AG08396 (cell line): ENCODE measurements around the gene ZNF711.
"Not testable (repeated sequence)": the region's sequence is repeated elsewhere in the genome, so short reads cannot be mapped to it uniquely, and the experiment has no call there.

Source experiments
- DNase-seq: peaks from one replicate; pipeline ENCODE4 v3.0.0; 2012; ENCODE audit warnings: low spot score, mixed read lengths

The ZNF711 gene

DNA sequence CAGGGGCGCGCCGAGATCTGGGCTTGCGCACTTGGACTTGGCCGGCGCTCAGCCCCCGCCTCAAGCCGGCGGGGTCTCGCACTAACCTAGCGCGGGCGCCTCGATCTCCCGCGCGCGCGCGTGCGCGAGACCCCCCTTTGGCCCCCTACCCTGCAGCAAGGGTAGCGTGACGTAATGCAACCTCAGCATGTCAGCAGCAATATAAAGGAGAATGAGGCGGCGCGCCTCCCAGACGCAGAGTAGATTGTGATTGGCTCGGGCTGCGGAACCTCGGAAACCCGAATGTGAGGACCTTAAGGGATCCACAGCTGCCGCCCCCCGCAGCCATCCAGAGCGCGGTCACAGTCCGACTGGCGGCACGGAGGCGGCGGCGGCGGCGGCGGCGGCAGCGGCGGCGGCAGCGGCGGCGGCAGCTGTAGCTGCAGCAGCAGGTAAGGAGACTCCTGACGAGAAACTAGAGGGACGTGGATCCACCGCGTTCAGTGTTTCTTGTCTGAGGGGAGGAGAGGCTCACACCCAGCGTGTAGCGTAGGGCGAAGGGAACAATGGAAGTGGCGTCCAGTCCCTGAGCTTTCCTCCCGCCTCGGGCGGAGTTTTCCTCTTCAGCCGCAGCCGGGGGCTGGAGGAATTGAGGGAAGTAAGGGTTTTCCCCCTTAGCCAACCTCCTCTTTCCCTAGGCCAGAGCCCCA is at the start of gene ZNF711, which contains the start of gene SATL1:
Gene ZNF711, plus strand, starts transcription at position 231 of the 689 bp plus-strand sequence. CDS start 3,582 bp downstream, outside the sequence.
Gene SATL1, minus strand, starts transcription at position 19 of the 689 bp plus-strand sequence. CDS start 134,811 bp downstream, outside the sequence.
- DNase-seq: peak; percentile 28

DNA sequence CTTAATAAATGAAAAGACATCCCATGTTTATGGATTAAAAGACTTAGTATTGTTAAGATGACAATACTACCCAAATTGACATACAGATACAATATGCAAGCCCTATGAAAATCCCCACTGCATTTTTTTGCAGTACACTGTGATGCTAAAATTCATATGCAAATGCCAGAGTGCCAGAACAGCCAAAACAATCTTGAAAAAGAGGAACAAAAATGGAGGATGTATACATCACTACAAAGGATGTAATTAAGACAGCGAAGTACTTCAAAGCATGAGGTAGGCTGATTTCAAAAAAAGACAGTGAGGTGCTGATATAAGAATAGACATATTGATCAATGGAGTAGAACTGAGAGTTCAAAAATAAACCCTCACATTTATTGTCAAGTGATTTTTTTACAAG is 47.5 kb upstream of the ZNF711 start:
- DNase-seq: no peak

DNA sequence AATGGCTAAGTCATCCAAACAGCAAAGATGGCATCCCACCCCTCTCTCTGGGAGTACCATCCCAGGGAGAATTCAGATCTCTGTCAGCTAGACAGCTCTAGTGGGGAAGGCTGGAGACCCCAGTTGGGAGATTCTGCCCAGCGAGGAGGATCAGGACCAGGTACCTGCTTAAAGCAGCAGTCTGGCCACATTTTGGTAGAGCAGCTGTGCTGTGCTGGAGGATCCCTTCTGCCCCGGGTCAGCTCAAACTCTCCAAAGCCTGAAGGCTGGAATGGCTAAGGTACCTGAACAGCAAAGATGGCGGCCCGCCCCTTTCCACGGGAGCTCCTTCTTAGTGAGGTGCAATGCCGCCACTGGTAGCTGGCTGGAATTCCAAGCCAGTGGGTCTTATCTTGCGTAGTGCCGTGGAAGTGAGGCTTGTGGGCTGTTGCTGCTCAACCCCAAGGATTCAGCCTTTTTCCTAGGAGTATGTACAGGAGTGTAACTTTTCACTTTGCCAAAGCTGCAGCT is 40.3 kb upstream of the ZNF711 start:
- DNase-seq: no peak

DNA sequence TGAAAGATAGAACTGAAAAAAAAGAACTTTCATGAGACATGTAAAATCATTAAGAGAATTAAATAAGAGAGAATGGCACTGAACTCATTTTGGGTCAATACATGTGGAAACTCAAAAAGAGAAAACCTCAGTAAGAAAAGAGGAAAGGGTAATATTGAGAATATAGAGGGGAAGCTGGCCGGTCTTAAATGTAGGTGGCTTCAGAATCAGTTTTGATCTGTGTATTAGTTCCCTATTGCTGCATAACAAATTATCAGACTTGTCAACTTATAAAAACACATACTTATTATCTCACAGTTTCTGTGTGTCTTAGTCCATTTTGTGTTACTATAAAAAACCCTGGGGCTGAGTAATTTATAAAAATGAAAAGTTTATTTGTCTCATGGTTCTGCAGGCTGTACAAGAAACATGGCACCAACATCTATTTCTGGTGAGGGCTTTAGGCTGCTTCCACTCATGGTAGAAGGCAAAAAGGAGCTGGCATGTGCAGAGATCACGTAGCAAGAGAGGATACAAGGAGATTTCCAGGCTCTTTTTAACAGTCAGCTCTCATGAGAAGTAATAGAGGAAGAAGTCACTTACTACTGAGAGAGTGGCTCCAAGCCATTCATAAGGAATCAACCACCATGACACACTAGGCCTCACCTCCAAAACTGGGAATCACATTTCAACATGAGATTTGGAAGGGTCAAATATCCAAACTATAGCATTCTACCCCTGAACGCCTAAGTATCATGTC is 29.8 kb upstream of the ZNF711 start:
- no peak for DNase-seq

DNA sequence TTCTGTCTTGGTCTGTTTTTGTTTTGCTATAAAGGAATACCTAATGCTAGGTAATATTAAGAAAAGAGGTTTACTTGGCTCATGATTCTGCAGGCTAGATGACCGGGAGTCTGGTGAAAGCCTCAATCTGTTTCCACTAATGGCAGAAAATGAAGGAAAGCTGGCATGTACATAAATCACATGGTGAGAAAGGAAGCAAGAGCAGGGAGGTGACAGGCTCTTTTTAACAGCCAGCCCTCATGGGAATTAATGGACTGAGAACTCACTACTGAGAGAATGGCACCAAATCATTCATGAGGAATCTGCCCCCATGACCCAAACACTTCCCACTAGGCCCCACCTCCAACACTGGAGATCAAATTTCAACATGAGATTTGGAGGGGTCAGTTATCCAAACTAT is 27.8 kb upstream of the ZNF711 start:
- no peak for DNase-seq

DNA sequence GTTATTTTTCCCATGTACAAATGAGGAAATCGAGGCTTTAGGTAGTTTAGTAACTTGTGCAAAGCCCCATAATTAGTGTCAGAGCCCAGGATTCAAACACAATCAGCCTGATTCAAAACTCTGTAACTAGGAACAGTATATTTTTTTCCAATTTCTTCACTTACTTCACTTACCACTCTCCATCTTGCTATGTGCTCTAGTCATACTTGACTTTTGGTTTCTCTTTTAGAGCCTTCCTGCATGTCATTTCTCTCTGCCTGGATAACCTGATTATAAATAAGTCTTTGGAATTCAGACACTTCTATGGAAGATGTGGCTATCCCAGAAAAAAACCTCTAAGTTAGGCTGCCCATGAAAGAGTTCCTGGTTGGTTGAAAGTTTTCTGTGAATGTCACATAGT is 22.4 kb upstream of the ZNF711 start:
- DNase-seq: no peak

DNA sequence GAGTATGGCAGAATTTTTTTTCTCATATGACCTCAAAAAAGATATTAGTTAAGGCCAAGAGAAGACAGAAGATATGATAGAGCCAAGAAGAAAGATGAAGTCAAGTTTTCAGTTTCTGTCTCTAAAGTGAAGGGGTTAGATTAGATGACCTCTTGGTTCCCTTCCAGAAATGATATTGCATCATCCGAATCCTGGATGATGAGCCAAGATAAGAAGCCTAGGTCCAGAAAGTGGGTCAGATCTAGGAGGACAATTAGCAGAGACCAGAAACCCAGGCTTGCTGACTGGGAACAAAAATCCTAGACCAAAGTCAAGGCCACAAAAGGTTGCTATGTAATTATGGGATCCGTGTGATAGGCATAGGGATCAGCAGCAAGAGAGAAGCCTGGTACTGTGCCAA is 20.4 kb upstream of the ZNF711 start:
- no peak for DNase-seq

DNA sequence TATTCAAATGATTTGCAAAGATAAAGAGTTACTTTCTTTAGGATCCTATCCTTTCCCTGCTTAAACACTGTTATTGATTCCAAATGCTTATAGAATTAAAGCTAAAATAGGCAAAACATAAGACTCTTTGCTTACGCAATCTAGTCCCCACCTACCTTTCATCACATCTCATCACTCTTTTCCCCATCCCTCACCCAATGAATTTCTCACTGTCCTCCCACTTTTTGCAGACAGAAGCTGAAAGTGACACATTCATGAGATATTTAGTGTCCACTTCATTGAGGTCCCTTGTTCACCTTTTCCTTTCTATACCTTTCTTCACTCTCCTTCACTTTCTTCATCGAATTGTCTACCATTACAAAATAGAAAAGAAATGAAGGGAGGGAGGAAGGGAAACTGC is 636 bp upstream of the ZNF711 start:
- no peak for DNase-seq

DNA sequence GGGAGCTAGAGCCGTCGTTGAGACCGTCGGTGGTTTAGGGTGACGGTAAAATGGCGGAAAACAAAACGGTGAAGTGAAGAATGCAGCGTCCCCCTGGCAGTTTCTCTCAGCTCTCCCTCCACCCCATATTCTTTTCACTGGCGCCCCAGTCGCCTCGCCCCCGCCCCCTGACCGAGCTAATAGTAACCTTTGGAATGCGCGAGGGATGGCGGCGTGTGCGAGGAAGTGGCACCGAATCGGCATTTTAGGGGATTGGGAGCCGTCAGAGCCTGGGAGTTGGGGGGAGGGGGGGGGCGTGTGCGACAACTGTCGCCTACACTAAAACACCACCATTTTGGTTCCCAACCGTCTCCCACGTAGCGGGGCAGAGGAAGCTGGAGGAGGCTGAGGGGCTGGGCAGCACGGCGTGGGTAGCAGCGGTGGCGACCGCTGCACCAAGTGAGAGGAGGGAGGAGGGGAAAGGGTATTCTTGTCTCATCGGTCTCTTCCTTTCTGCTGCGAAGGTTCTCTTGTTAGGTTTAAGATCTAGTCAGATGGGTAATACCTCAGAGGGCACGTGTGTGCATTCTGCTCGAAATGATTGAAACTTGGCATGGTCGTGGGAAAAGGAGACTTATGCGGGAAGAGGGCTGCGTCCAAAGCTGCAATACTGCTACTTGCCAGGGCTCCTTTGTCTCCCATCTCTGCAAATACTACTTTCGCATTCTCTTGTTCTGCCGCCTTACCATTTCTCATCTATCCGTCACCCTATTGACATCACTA is 840 bp downstream of the ZNF711 start:
- DNase-seq: peak; percentile 11

DNA sequence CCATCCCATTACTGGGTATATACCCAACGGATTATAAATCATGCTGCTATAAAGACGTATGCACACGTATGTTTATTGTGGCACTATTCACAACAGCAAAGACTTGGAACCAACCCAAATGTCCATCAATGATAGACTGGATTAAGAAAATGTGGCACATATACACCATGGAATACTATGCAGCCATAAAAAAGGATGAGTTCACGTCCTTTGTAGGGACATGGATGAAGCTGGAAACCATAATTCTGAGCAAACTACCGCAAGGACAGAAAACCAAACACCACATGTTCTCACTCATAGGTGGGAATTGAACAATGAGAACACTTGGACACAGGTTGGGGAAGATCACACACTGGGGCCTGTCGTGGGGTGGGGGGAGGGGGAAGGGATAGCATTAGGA is 41.5 kb downstream of the ZNF711 start:
- not testable (repeated sequence) for DNase-seq

DNA sequence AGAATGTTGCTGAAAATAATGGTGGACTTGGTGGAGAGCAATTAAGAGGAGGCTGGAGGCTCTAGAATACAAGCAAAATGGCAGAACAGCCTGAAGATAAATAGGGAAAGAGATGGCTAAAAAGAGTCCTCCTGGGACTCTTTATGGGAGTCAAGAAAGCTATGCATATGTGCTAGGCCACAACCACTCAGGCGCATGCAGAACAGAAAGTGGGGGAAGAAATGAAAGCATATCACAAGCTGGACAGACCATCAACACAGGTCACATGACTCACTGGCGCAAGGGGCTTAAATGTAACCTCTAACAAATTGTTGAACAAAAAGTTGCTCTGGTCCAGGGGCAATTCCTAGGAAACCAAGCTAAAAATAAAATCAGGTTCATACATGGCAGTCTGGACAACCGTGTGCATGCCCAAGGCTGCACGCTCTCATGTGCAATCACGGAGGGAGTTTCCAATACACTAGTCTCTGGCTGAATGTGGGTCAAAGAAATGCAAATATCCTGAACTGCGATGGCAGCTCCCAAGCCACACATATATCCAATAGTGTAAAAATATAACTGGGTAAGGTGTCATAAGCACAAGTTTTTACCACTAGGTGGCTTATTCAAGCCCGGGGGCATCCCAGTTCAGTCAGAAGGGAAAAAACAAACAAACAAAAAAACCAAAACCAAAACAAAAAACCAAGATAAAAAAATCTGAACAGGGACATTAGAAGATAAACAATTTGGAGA is 45.4 kb downstream of the ZNF711 start:
- DNase-seq: no peak

DNA sequence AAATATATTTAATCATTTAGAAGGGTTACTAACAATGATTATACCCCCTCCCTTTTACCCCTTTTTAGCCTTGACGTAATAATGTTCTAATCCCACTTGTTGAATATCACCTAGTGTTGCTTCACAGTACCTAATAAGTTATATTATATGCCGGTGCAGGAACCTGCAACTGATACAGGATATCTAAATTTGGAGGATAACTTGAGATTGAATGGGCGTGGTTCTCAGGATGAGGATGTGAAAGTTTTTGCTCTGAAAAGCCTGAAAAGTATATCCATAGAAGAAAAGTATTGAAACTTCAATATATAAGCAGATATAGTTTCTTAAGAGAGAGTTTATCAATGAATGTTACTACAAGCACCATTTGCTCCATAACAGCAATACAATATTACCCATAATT is 59.8 kb downstream of the ZNF711 start:
- DNase-seq: no peak

DNA sequence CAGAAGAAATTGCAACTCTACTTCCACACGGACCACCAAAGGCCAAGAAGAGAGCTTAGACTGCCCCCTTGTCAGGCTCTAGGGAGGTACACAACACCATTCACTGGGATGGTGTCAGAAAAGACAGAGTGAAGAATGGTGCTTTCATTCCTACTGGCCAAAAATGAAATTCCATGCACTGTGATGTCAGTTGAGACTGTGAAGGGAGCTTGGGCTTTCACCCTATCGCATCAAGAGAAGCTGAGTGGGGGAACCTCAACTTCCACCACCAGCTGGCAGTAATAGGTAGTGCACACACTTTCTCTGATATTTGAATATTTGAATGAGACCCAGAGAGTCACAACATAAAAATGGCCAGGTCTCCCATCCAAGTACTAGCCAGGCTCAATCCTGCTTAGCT is 65.9 kb downstream of the ZNF711 start:
- DNase-seq: no peak

DNA sequence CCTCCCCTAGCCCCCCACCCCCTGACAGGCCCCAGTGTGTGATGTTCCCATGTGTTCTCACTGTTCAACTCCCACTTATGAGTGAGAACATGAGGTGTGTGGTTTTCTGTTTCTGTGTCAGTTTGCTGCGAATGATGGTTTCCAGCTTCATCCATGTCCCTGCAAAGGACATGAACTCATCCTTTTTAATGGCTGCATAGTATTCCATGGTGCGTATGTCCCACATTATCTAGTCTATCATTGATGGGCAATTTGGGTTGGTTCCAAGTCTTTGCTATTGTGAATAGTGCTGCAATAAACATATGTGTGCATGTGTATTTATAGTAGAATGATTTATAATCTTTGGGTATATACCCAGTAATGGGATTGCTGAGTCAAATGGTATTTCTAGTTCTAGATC is 67.6 kb downstream of the ZNF711 start:
- not testable (repeated sequence) for DNase-seq
